HEK293 (cell line): Measurements from ENCODE around the gene PRKD1.

ENCODE experiments used
- CTCF ChIA-PET: fragments of 350-600 bp; formaldehyde crosslinking; extraction: SDS; loops from one replicate; lab custom pipeline; 2021; ENCODE audit warnings: antibody characterized with exemption; lab: Yijun Ruan, JAX
- POLR2A ChIA-PET: fragments of 300-600 bp; formaldehyde crosslinking; extraction: SDS; loops from one replicate; lab custom pipeline; 2020; ENCODE audit warnings: antibody characterized with exemption, inconsistent platforms; lab: Yijun Ruan, JAX
- H3K27ac ChIP-seq: fragments of 200-500 bp; sonication (Bioruptor generic); 2 replicates; pipeline ENCODE4 v1.5.1; 2014; ENCODE audit warnings: low read depth, low read length, control low read depth, inconsistent platforms; ENCODE audit errors: extremely low read depth
- H3K36me3 ChIP-seq, 2 experiments: fragments of 200-500 bp in 1 of 2; sonication (Bioruptor generic) in 1 of 2; 1 replicate in 1 of 2; 2 replicates in 1 of 2; pipeline ENCODE4 v1.5.1; 2014 to 2017; ENCODE audit warnings: inconsistent platforms in 2 of 2, low read length in 2 of 2; ENCODE audit not compliant: control insufficient read depth in 2 of 2, insufficient read depth in 1 of 2
- H3K4me1 ChIP-seq: fragments of 200-500 bp; sonication (Bioruptor generic); 2 replicates; pipeline ENCODE4 v1.5.1; 2014; ENCODE audit warnings: mild to moderate bottlenecking, low read length, inconsistent platforms; ENCODE audit not compliant: control insufficient read depth, insufficient read depth
- H3K4me3 ChIP-seq: 2 replicates; pipeline ENCODE4 v1.5.1; 2011; ENCODE audit warnings: low read depth, mild to moderate bottlenecking, control low read depth, low read length, moderate library complexity
- H3K9me3 ChIP-seq: fragments of 200-500 bp; sonication (Bioruptor generic); 2 replicates; pipeline ENCODE4 v1.5.1; 2014; ENCODE audit warnings: low read depth, low read length, inconsistent platforms; ENCODE audit not compliant: control insufficient read depth, insufficient read depth
- GLIS1 ChIP-seq: fragments of 450-650 bp; formaldehyde crosslinking; IDR thresholded peaks from 2 replicates; pipeline ENCODE4 v1.5.1; 2016; ENCODE audit warnings: missing biosample characterization, missing genetic modification characterization
- HOXC10 ChIP-seq: sonication (generic); formaldehyde crosslinking; IDR thresholded peaks from 2 replicates; pipeline ENCODE4 v1.8.1; 2023; ENCODE audit warnings: mild to moderate bottlenecking, missing genetic modification reagents
- OSR2 ChIP-seq: fragments of 450-650 bp; formaldehyde crosslinking; IDR thresholded peaks from 2 replicates; pipeline ENCODE4 v1.5.1; 2016; ENCODE audit warnings: missing biosample characterization, missing genetic modification characterization
- PRDM4 ChIP-seq: fragments of 450-650 bp; formaldehyde crosslinking; IDR thresholded peaks from 2 replicates; pipeline ENCODE4 v1.5.1; 2017; ENCODE audit warnings: missing biosample characterization, missing genetic modification characterization
- PRDM6 ChIP-seq: fragments of 450-650 bp; formaldehyde crosslinking; IDR thresholded peaks from 2 replicates; pipeline ENCODE4 v1.5.1; 2017; ENCODE audit warnings: missing biosample characterization, missing genetic modification characterization
- SP7 ChIP-seq: fragments of 450-650 bp; formaldehyde crosslinking; IDR thresholded peaks from 2 replicates; pipeline ENCODE4 v1.5.1; 2016; ENCODE audit warnings: missing biosample characterization, missing genetic modification characterization
- TRIM28 ChIP-seq: IDR thresholded peaks from 2 replicates; pipeline ENCODE4 v1.6.1; 2011; ENCODE audit warnings: low read length, control low read depth, borderline replicate concordance
- ZBTB10 ChIP-seq: fragments of 450-650 bp; formaldehyde crosslinking; IDR thresholded peaks from 2 replicates; pipeline ENCODE4 v1.5.1; 2016; ENCODE audit warnings: missing biosample characterization, missing genetic modification characterization
- ZBTB44 ChIP-seq: fragments of 450-650 bp; IDR thresholded peaks from 2 replicates; pipeline ENCODE4 v1.5.1; 2018; ENCODE audit warnings: missing biosample characterization, mild to moderate bottlenecking, missing genetic modification characterization
- ZIC2 ChIP-seq: fragments of 450-650 bp; formaldehyde crosslinking; IDR thresholded peaks from 2 replicates; pipeline ENCODE4 v1.5.1; 2016; ENCODE audit warnings: missing biosample characterization, missing genetic modification characterization
- ZNF133 ChIP-seq: fragments of 450-650 bp; formaldehyde crosslinking; IDR thresholded peaks from 2 replicates; pipeline ENCODE4 v1.5.1; 2016; ENCODE audit warnings: missing biosample characterization, missing genetic modification characterization
- ZNF16 ChIP-seq: fragments of 450-650 bp; formaldehyde crosslinking; IDR thresholded peaks from 2 replicates; pipeline ENCODE4 v1.5.1; 2016; ENCODE audit warnings: low read depth, missing biosample characterization, missing genetic modification characterization
- ZNF350 ChIP-seq: fragments of 450-650 bp; formaldehyde crosslinking; IDR thresholded peaks from 2 replicates; pipeline ENCODE4 v1.5.0; 2017; ENCODE audit warnings: missing biosample characterization, mild to moderate bottlenecking, missing genetic modification characterization
- ZNF623 ChIP-seq: fragments of 450-650 bp; formaldehyde crosslinking; IDR thresholded peaks from 2 replicates; pipeline ENCODE4 v1.5.1; 2016; ENCODE audit warnings: missing biosample characterization, missing genetic modification characterization
- ZNF704 ChIP-seq: fragments of 450-650 bp; formaldehyde crosslinking; IDR thresholded peaks from 2 replicates; pipeline ENCODE4 v1.5.1; 2016; ENCODE audit warnings: missing biosample characterization, missing genetic modification characterization
- ZNF76 ChIP-seq: fragments of 450-650 bp; formaldehyde crosslinking; IDR thresholded peaks from 2 replicates; pipeline ENCODE4; 2016; ENCODE audit warnings: low read depth, missing biosample characterization, missing genetic modification characterization, borderline replicate concordance
- ZNF768 ChIP-seq: fragments of 450-650 bp; formaldehyde crosslinking; IDR thresholded peaks from 2 replicates; pipeline ENCODE4 v1.5.1; 2018; ENCODE audit warnings: missing biosample characterization, mild to moderate bottlenecking, missing genetic modification characterization
- ZNF791 ChIP-seq: fragments of 450-650 bp; formaldehyde crosslinking; IDR thresholded peaks from 2 replicates; pipeline ENCODE4 v1.5.1; 2016; ENCODE audit warnings: missing biosample characterization, missing genetic modification characterization
- ZNF843 ChIP-seq: fragments of 450-650 bp; formaldehyde crosslinking; IDR thresholded peaks from 2 replicates; pipeline ENCODE4 v1.5.1; 2016; ENCODE audit warnings: missing biosample characterization, missing genetic modification characterization

PRKD1 gene

GRCh38 chr14:29853272-29853671 lies 74.4 kb downstream of the PRKD1 start (continued):
- TF ChIP-seq OSR2 (tag by site-specific recombination): peak; percentile 63; the same call in 1 of the 2 replicates
- no peak for TF ChIP-seq ZBTB44 (tag by site-specific recombination)

GRCh38 chr14:29851397-29851796 lies 76.2 kb downstream of the PRKD1 start:
- no peaks in the 10 kb centered on the region for H3K36me3 ChIP-seq
- no peaks in the 10 kb centered on the region for H3K9me3 ChIP-seq
- no peak overlapping the region for H3K27ac ChIP-seq
- no peak for TF ChIP-seq ZNF843 (tag by site-specific recombination)
- TF ChIP-seq HOXC10: no peak
- H3K4me3 ChIP-seq: no peak overlapping the region
- CTCF ChIA-PET: no interaction called here
- POLR2A ChIA-PET: no interaction called here
- H3K4me1 ChIP-seq: no peaks in the 10 kb centered on the region; the same call in 1 of the 2 replicates

GRCh38 chr14:29847056-29847380 lies 80.6 kb downstream of the PRKD1 start:
- Histone ChIP-seq H3K4me3 (no peak overlapping the region), H3K9me3 (no peaks in the 10 kb centered on the region), H3K36me3 (no peaks in the 10 kb centered on the region), H3K27ac (no peak overlapping the region), H3K4me1 (no peaks in the 10 kb centered on the region; the same call in 1 of the 2 replicates)
- ChIA-PET POLR2A (no interaction called here), CTCF (no interaction called here)
- TF ChIP-seq ZIC2: no peak
- TF ChIP-seq PRDM6 (tag by site-specific recombination): 0 out of 2 replicates have a peak, but pooled peaks have one; percentile 13

- Histone ChIP-seq H3K36me3 (no peaks in the 10 kb centered on the region), H3K27ac (no peak overlapping the region), H3K4me3 (no peak overlapping the region), H3K4me1 (no peaks in the 10 kb centered on the region; the same call in 1 of the 2 replicates), H3K9me3 (no peaks in the 10 kb centered on the region)
- no peak for TF ChIP-seq ZBTB10 (tag by site-specific recombination)
- no peak for TF ChIP-seq TRIM28
- no peak for TF ChIP-seq SP7 (tag by site-specific recombination)
- TF ChIP-seq ZNF623 (tag by site-specific recombination): no peak
- TF ChIP-seq ZNF133 (tag by site-specific recombination): no peak
- no peak for TF ChIP-seq ZNF768 (tag by site-specific recombination)
- no peak for TF ChIP-seq ZNF704 (tag by site-specific recombination)
- TF ChIP-seq ZNF16: no peak
- no peak for TF ChIP-seq PRDM4 (tag by site-specific recombination)
- TF ChIP-seq ZNF76: no peak
- TF ChIP-seq ZNF350: no peak
- TF ChIP-seq ZNF791 (tag by site-specific recombination): no peak
- TF ChIP-seq GLIS1 (tag by site-specific recombination): no peak
- ChIA-PET CTCF (no interaction called here), POLR2A (no interaction called here)
Observed at GRCh38 chr14:29846339-29847055, 81.2 kb downstream of the PRKD1 start.
